ENCODE data around the gene SMOC2. TPM values are rescaled to one million over a fixed set of nuclear protein-coding genes. Genes with fewer than 3 reads are reported as not detected.

The SMOC2 gene
- total and polyA plus RNA-seq, 2 of the 4 experiments (the other 2 are of a cell fraction) = not detected

DNA sequence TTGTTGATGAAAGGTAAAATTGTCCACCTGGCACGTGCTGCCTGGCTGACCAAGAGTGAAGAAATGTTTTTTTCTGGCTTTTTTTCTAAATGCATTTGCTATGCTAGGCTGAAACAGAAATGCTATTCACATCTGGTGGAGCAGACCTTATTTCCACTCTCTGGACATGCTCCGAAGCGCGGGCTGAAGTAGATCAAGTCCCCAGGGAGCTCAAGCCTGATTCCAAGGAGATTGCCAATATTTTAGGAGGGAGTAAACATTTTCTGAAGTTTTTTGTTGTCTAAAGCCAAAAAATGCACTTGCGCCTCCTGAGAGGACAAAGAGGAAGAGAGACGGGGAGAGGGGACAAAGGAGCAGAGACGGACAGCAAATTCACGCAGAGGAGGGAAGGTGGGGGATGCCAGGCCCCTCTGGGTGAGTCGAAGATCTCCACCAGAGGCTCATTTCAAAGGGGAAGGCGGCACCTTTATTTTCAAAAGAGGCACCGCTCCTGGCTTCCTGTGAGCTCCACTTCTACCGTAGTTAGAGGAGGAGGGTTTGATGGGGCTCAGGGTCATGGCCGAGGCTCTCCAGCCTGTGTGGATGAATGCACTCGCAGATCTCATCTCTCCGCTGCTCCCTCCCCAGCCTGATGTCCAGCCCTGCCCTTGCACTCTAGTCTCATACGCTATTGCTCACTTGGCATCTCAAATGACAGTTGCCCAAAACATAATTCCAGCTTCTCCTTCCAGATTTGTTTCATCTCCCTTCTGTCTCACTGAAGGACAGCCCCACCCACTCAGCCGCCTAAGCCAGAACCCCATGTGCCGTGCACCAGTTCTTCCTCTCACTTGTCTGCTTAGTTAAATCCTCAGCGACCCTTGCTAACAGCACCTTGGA lies 23.1 kb upstream of the SMOC2 start:
- no peak overlapping the region for H4K8ac ChIP-seq (ENCODE audit: low read depth in 2 of 2, low read length in 2 of 2)
- H3K18ac ChIP-seq (ENCODE audit: low read depth, low read length) = no peak overlapping the region
- POLR2A ChIA-PET (ENCODE audit: unreplicated experiment) = no interaction called here
- H3K27me3 ChIP-seq (ENCODE audit: control insufficient read depth, insufficient read depth, low read length) = no peaks in the 10 kb centered on the region
- no peak overlapping the region for H3K4me3 ChIP-seq (ENCODE audit: insufficient read depth, low read depth, low read length)
- no peaks in the 10 kb centered on the region for H4K20me1 ChIP-seq (ENCODE audit: insufficient read depth, low read length)
- no peak overlapping the region for H3K4ac ChIP-seq (ENCODE audit: low read depth, low read length)
- no peak overlapping the region for H4K91ac ChIP-seq (ENCODE audit: insufficient read depth, low read depth, low read length)
- no peak for ATAC-seq (ENCODE audit: low read depth)
- in situ Hi-C loops (cut with MboI; ENCODE audit: low sequenced_read_pairs) = no loop called here
- no peaks in the 10 kb centered on the region for H3K9me1 ChIP-seq (ENCODE audit: insufficient read depth, low read length)
- H3K56ac ChIP-seq (ENCODE audit: extremely low read depth, insufficient read depth, low read length) = no peak overlapping the region
- no peak overlapping the region for H2BK15ac ChIP-seq (ENCODE audit: low read depth, low read length)
- BruUV-seq (replicated peaks) = no TSS peak
- H2BK120ac ChIP-seq (ENCODE audit: low read depth, low read length) = no peak overlapping the region
- WGBS, 2 experiments (ENCODE audit: extremely low coverage in 2 of 2, insufficient read length in 1 of 2) = 32% methylated on average over 5 of the region's 19 CpGs; no CpG with 5 or more reads in 1 of the 2 experiments
- no peak for TF ChIP-seq CEBPB (IDR thresholded peaks at IDR 0.05; ENCODE audit: low read depth, low read length)
- TF ChIP-seq CTCF (conservative IDR thresholded peaks at IDR 0.05; ENCODE audit: low read depth, low read length) = no peak
- no peak for TF ChIP-seq RAD21 (IDR thresholded peaks at IDR 0.05; ENCODE audit: low read length)
- TF ChIP-seq, protein P1, sequence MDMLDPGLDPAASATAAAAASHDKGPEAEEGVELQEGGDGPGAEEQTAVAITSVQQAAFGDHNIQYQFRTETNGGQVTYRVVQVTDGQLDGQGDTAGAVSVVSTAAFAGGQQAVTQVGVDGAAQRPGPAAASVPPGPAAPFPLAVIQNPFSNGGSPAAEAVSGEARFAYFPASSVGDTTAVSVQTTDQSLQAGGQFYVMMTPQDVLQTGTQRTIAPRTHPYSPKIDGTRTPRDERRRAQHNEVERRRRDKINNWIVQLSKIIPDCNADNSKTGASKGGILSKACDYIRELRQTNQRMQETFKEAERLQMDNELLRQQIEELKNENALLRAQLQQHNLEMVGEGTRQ (IDR thresholded peaks at IDR 0.05; ENCODE audit: low read depth, low read length) = no peak
- TF ChIP-seq ELK1 (IDR thresholded peaks at IDR 0.05; ENCODE audit: borderline replicate concordance, low read depth, low read length) = no peak
- no peak for TF ChIP-seq MXI1 (IDR thresholded peaks at IDR 0.05; ENCODE audit: borderline replicate concordance, low read depth, low read length)
- no peak for TF ChIP-seq MAFK (IDR thresholded peaks at IDR 0.05; ENCODE audit: low read depth, low read length)
- no peak overlapping the region for H3K27ac ChIP-seq (ENCODE audit: insufficient read depth, low read length)
- H3K4me1 ChIP-seq (ENCODE audit: control insufficient read depth, insufficient read depth, low read length) = no peaks in the 10 kb centered on the region
- H2BK20ac ChIP-seq (ENCODE audit: low read depth, low read length) = no peak overlapping the region
- CTCF ChIA-PET = no interaction called here
- no peaks in the 10 kb centered on the region for H3K79me1 ChIP-seq (ENCODE audit: low read depth in 1 of 2, low read length in 2 of 2)
- H3K9ac ChIP-seq (ENCODE audit: low read depth, low read length) = no peak overlapping the region
- dilution Hi-C loops (cut with HindIII; ENCODE audit: low sequenced_read_pairs, unreplicated experiment) = no loop called here
- H3K9me3 ChIP-seq (ENCODE audit: control insufficient read depth, insufficient read depth, low read length) = peaks cover 45% of the 10 kb centered on the region
- no peak overlapping the region for H4K5ac ChIP-seq (ENCODE audit: low read depth, low read length)
- H2AK5ac ChIP-seq (ENCODE audit: low read depth, low read length) = no peak overlapping the region
- DNase-seq = no peak
- intact Hi-C loops (cut with micrococcal nuclease) = no loop called here
- H3K36me3 ChIP-seq (ENCODE audit: control insufficient read depth, insufficient read depth, low read length) = no peaks in the 10 kb centered on the region
- no peak overlapping the region for H3K4me2 ChIP-seq (ENCODE audit: low read depth, low read length)
- no peak overlapping the region for H2AFZ ChIP-seq (replicated peaks; ENCODE audit: low read length, poor library complexity)
- no peak overlapping the region for H2AK9ac ChIP-seq (replicated peaks; ENCODE audit: low read depth, low read length, poor library complexity)
- H3K23ac ChIP-seq (ENCODE audit: low read depth, low read length) = no peak overlapping the region
- no peak overlapping the region for H2BK5ac ChIP-seq (ENCODE audit: low read depth, low read length, poor library complexity, severe bottlenecking)
- H3K14ac ChIP-seq (replicated peaks; ENCODE audit: low read depth, low read length) = no peak overlapping the region

Measured in IMR-90 (cell line).